Natural killer cell (primary cell): ENCODE results near the gene DEFB125. TPM values are rescaled to one million over a fixed set of nuclear protein-coding genes. Genes with fewer than 3 reads are reported as not detected.

Experiments used
- ATAC-seq, 3 donors: fragments of 150-1000 bp in 2 of 3; fragments of 200-7000 bp in 1 of 3; cut with Tn5 transposase; 1 replicate in 1 of 3; 2 replicates in 2 of 3; pipeline ENCODE4 v1.10.0; 2021; ENCODE audit warnings: mild to moderate bottlenecking in 2 of 3, moderate library complexity in 2 of 3
- DNase-seq, 2 donors: peaks; one replicate each; pipeline versions ENCODE4 v3.0.0 to v3.0.0-alpha.2; 2013 to 2021; ENCODE audit warnings: mixed read lengths in 1 of 2
- H3K27ac ChIP-seq: one replicate; pipeline ENCODE4 v1.5.1; 2013; ENCODE audit warnings: mild to moderate bottlenecking, low read length
- H3K27me3 ChIP-seq: one replicate; pipeline ENCODE4 v1.6.1; 2013; ENCODE audit warnings: low read length; ENCODE audit not compliant: control insufficient read depth, insufficient read depth
- H3K36me3 ChIP-seq: one replicate; pipeline ENCODE4 v1.6.1; 2013; ENCODE audit warnings: low read length; ENCODE audit not compliant: control insufficient read depth, insufficient read depth
- H3K4me1 ChIP-seq: one replicate; pipeline ENCODE4 v1.6.1; 2013; ENCODE audit warnings: low read length; ENCODE audit not compliant: control insufficient read depth, insufficient read depth
- H3K4me3 ChIP-seq: one replicate; pipeline ENCODE4 v1.5.1; 2013; ENCODE audit warnings: low read length
- H3K9me3 ChIP-seq: one replicate; pipeline ENCODE4 v1.6.1; 2013; ENCODE audit warnings: low read length; ENCODE audit not compliant: control insufficient read depth, insufficient read depth
- H3K27ac Mint-ChIP-seq, 2 donors: one replicate each; pipeline ENCODE4 v1.8.0; 2022; ENCODE audit warnings: mild to moderate bottlenecking in 2 of 2, mixed read lengths in 2 of 2, moderate library complexity in 1 of 2
- H3K27me3 Mint-ChIP-seq, 2 donors: one replicate each; pipeline ENCODE4 v1.8.0; 2022; ENCODE audit warnings: low read depth in 2 of 2, mixed read lengths in 2 of 2
- H3K36me3 Mint-ChIP-seq: one replicate; pipeline ENCODE4 v1.8.0; 2022; ENCODE audit warnings: mixed read lengths
- H3K4me1 Mint-ChIP-seq, 2 donors: one replicate each; pipeline ENCODE4 v1.8.0; 2022; ENCODE audit warnings: mixed read lengths in 2 of 2
- H3K4me3 Mint-ChIP-seq: one replicate; pipeline ENCODE4 v1.8.0; 2022; ENCODE audit warnings: mild to moderate bottlenecking, moderate library complexity, mixed read lengths
- H3K9me3 Mint-ChIP-seq, 2 donors: one replicate each; pipeline ENCODE4 v1.8.0; 2022; ENCODE audit warnings: mixed read lengths in 2 of 2
- CTCF ChIP-seq: fragments of 200-600 bp; IDR thresholded peaks from one replicate; pipeline ENCODE4 v1.8.0; 2022; ENCODE audit warnings: antibody characterized with exemption
- WGBS: methylation state at CpG from one replicate; pipeline ENCODE4 v1.1.7; 2013; ENCODE audit warnings: missing lambda C conversion rate; ENCODE audit not compliant: insufficient coverage; 5-methylcytosine and 5-hydroxymethylcytosine counted together
- intact Hi-C: fragments of 100-400 bp; cut with micrococcal nuclease; formaldehyde crosslinking; loops from one replicate; pipeline ENCODE4 v1.14.2; 2022
- total RNA-seq, 4 donors: library from RNA; stranded (reverse); fragments of 120-200 nt in 1 of 4; gene quantifications; one replicate each; pipeline versions ENCODE4 v1.2.3 to v1.2.4, GENCODE V29; 2013 to 2022

The DEFB125 gene
- total RNA-seq, 3 donors from 2014 or later (not counting 1 experiment from before 2014, with no cell fraction given) = not detected

- Mint-ChIP-seq H3K4me1 (no peaks in the 10 kb centered on the region), H3K27me3 (no peaks in the 10 kb centered on the region), H3K36me3 (no peaks in the 10 kb centered on the region), H3K9me3 (no peaks in the 10 kb centered on the region), H3K27ac (no peak overlapping the region), H3K4me3 (no peak overlapping the region)
- no peaks in the 10 kb centered on the region for H3K4me1 ChIP-seq
- intact Hi-C loops = no loop called here
- no peaks in the 10 kb centered on the region for H3K36me3 ChIP-seq
- H3K27me3 ChIP-seq = no peaks in the 10 kb centered on the region
- H3K4me3 ChIP-seq = no peak overlapping the region
- WGBS = 71% methylated on average over 5 of the region's 5 CpGs
- no peak for TF ChIP-seq CTCF
- peaks cover 32% of the 10 kb centered on the region for H3K9me3 ChIP-seq
- DNase-seq (no peak), ATAC-seq (peak in 1 of 3 donors; percentile 21)
- H3K27ac ChIP-seq = no peak overlapping the region
These were observed 25.7 kb upstream of the DEFB125 start for GRCh38 chr20:61757-62156.

- no peaks in the 10 kb centered on the region for H3K36me3 Mint-ChIP-seq
- no peak overlapping the region for H3K27ac Mint-ChIP-seq
- ATAC-seq (no peak), DNase-seq (no peak)
- no peak overlapping the region for H3K27ac ChIP-seq
- no peak overlapping the region for H3K4me3 Mint-ChIP-seq
- H3K9me3 ChIP-seq = peaks cover 32% of the 10 kb centered on the region
- H3K4me3 ChIP-seq = no peak overlapping the region
- WGBS = 78% methylated on average over 3 of the region's 3 CpGs
- TF ChIP-seq CTCF = no peak
- intact Hi-C loops = no loop called here
- no peaks in the 10 kb centered on the region for H3K27me3 Mint-ChIP-seq
- no peaks in the 10 kb centered on the region for H3K4me1 ChIP-seq
- H3K4me1 Mint-ChIP-seq = no peaks in the 10 kb centered on the region
- H3K9me3 Mint-ChIP-seq = no peaks in the 10 kb centered on the region
- no peaks in the 10 kb centered on the region for H3K36me3 ChIP-seq
- no peaks in the 10 kb centered on the region for H3K27me3 ChIP-seq
These were observed 25.0 kb upstream of the DEFB125 start for GRCh38 chr20:62487-62886.

GRCh38 chr20:64026-64603 is 23.4 kb upstream of the DEFB125 start:
- WGBS = 88% methylated on average over 3 of the region's 3 CpGs

More at GRCh38 chr20:64026-64603, 23.4 kb upstream of the DEFB125 start:
- ATAC-seq (peak in 1 of 3 donors; percentile 25), DNase-seq (no peak)
- intact Hi-C loops = no loop called here
- Histone ChIP-seq H3K4me1 (no peaks in the 10 kb centered on the region), H3K9me3 (peaks cover 32% of the 10 kb centered on the region), H3K36me3 (no peaks in the 10 kb centered on the region), H3K27me3 (peaks cover 8% of the 10 kb centered on the region), H3K27ac (no peak overlapping the region), H3K4me3 (no peak overlapping the region)
- Mint-ChIP-seq H3K27ac (no peak overlapping the region), H3K27me3 (peaks cover 2% of the 10 kb centered on the region in 2 donors), H3K9me3 (no peaks in the 10 kb centered on the region), H3K4me3 (no peak overlapping the region), H3K36me3 (no peaks in the 10 kb centered on the region), H3K4me1 (no peaks in the 10 kb centered on the region)
- TF ChIP-seq CTCF = no peak
